Body of pancreas (tissue), 4 donors: Measurements from ENCODE around the gene IDH3G. TPM values are rescaled to one million over a fixed set of nuclear protein-coding genes. Genes with fewer than 3 reads are reported as not detected.
A peak's percentile ranks its signal among the peaks of the same experiment; 100 is the strongest.

Experiments used
- ATAC-seq: fragments of 150-250 bp; one replicate; pipeline ENCODE4 v1.9.1; 2016
- DNase-seq, 4 donors: peaks; one replicate each; pipeline ENCODE4 v3.0.0-alpha.2; 2019
- H3K27ac ChIP-seq, 4 donors: fragments of 200-600 bp; sonication (generic); 1 replicate in 3 of 4; 2 replicates in 1 of 4; pipeline versions ENCODE4 v1.5.1 to v1.6.1; 2016 to 2019; ENCODE audit warnings: mild to moderate bottlenecking in 1 of 4, mixed read lengths in 1 of 4, moderate library complexity in 1 of 4
- H3K27me3 ChIP-seq, 2 donors: fragments of 200-600 bp; sonication (generic); one replicate each; pipeline ENCODE4 v1.6.0; 2016; ENCODE audit warnings: mild to moderate bottlenecking in 1 of 2
- H3K36me3 ChIP-seq, 2 donors: fragments of 200-600 bp; sonication (generic); replicated peaks in 1 of 2; 2 replicates each; pipeline ENCODE4 v1.5.1; 2016; ENCODE audit warnings: low read depth in 2 of 2; ENCODE audit not compliant: insufficient read depth in 1 of 2
- H3K4me1 ChIP-seq: fragments of 200-600 bp; sonication (generic); one replicate; pipeline ENCODE4 v1.6.0; 2016
- H3K4me3 ChIP-seq, 2 donors: fragments of 200-600 bp; sonication (generic); 1 replicate in 1 of 2; 2 replicates in 1 of 2; pipeline ENCODE4 v1.5.1; 2016 to 2019
- H3K9me3 ChIP-seq, 3 donors: fragments of 200-600 bp; sonication (generic); 1 replicate in 2 of 3; 2 replicates in 1 of 3; pipeline ENCODE4 v1.5.1; 2016
- CTCF ChIP-seq, 7 experiments: fragments of 450-650 bp in 4 of 7; fragments of 200-600 bp in 3 of 7; sonication (generic) in 3 of 7; IDR thresholded peaks; one replicate each; pipeline ENCODE4 v1.5.1; 2016 to 2019; ENCODE audit warnings: antibody characterized with exemption in 7 of 7
- POLR2A ChIP-seq, 3 donors: fragments of 450-650 bp; IDR thresholded peaks; one replicate each; pipeline ENCODE4 v1.6.1; 2016; ENCODE audit warnings: antibody characterized with exemption in 3 of 3, mild to moderate bottlenecking in 2 of 3
- WGBS, 2 donors: methylation state at CpG; one replicate each; pipeline ENCODE4 v1.1.5; 2017; 5-methylcytosine and 5-hydroxymethylcytosine counted together
- intact Hi-C: fragments of 100-400 bp; cut with DNase I; formaldehyde crosslinking; loops from one replicate; pipeline ENCODE4 v1.15.1; 2023
- total RNA-seq, 2 donors: library from RNA; depleted of rRNA; stranded (reverse); fragments of >200 nt; gene quantifications; one replicate each; pipeline ENCODE4 v1.1.0, GENCODE V29; 2016

The IDH3G gene
- 10 to 100 TPM; 25.2 to 27.7 TPM for total RNA-seq

GRCh38 chrX:153794018-153794896, at the start of gene IDH3G, which contains the start of gene SSR4:
Gene IDH3G (minus strand): TSS chrX:153794375. CDS start chrX:153794326, 49 bp downstream.
Gene SSR4 (plus strand): TSS chrX:153794668. CDS start chrX:153794688, 20 bp downstream.
- peak; percentile 92 to 94 (median 93) for DNase-seq
- intact Hi-C loops, result no loop called here
- Histone ChIP-seq H3K36me3 (no peaks in the 10 kb centered on the region), H3K4me3 (peak within 1 kb of the TSS; percentile 45 to 46), H3K4me1 (peaks cover 47% of the 10 kb centered on the region), H3K27me3 (no peaks in the 10 kb centered on the region), H3K9me3 (no peaks in the 10 kb centered on the region), H3K27ac (peak within 1 kb of the TSS; percentile 68 to 96 (median 93))
- ATAC-seq, result peak; percentile 94
- peak; percentile 43 to 76 (median 75) for TF ChIP-seq POLR2A (IDR thresholded peaks at IDR 0.05)
- TF ChIP-seq CTCF (IDR thresholded peaks at IDR 0.05), result peak in 5 of 7 experiments; percentile 7 to 55 (median 31)
- 0 to 1% methylated on average over 2 to 30 of the region's 92 CpGs for WGBS, 2 donors

- Histone ChIP-seq H3K4me3 (no peak overlapping the region), H3K36me3 (no peaks in the 10 kb centered on the region), H3K4me1 (no peaks in the 10 kb centered on the region), H3K27me3 (no peaks in the 10 kb centered on the region), H3K9me3 (no peaks in the 10 kb centered on the region), H3K27ac (no peak overlapping the region)
- ATAC-seq, result no peak
- WGBS, 2 donors, result 85% methylated on average over 6 of the region's 6 CpGs
- intact Hi-C loops, result no loop called here
- TF ChIP-seq POLR2A (IDR thresholded peaks at IDR 0.05) (no peak), CTCF (IDR thresholded peaks at IDR 0.05) (no peak)
- DNase-seq, result no peak
These were observed 42.7 kb upstream of the IDH3G start for GRCh38 chrX:153836921-153837320.

- no peak for DNase-seq
- ATAC-seq, result no peak
- no peaks in the 10 kb centered on the region for H3K9me3 ChIP-seq
- H3K4me3 ChIP-seq, result no peak overlapping the region
- TF ChIP-seq POLR2A (IDR thresholded peaks at IDR 0.05) (no peak), CTCF (IDR thresholded peaks at IDR 0.05) (no peak)
- H3K27ac ChIP-seq, result no peak overlapping the region
- 89 to 100% methylated on average over 2 to 5 of the region's 10 CpGs for WGBS, 2 donors
- no peaks in the 10 kb centered on the region for H3K27me3 ChIP-seq
- intact Hi-C loops, result no loop called here
- H3K36me3 ChIP-seq, result no peaks in the 10 kb centered on the region
- H3K4me1 ChIP-seq, result peaks cover 12% of the 10 kb centered on the region
These were observed 38.6 kb upstream of the IDH3G start for GRCh38 chrX:153832728-153833127.

- H3K36me3 ChIP-seq, result no peaks in the 10 kb centered on the region
- H3K9me3 ChIP-seq, result no peaks in the 10 kb centered on the region
- ATAC-seq (no peak), DNase-seq (no peak)
- no peak overlapping the region for H3K4me3 ChIP-seq
- no peaks in the 10 kb centered on the region for H3K27me3 ChIP-seq
- 58 to 63% methylated on average over 9 to 13 of the region's 23 CpGs for WGBS, 2 donors
- H3K4me1 ChIP-seq, result peaks cover 12% of the 10 kb centered on the region
- no peak overlapping the region for H3K27ac ChIP-seq
- intact Hi-C loops, result no loop called here
- TF ChIP-seq CTCF (IDR thresholded peaks at IDR 0.05), result no peak
- TF ChIP-seq POLR2A (IDR thresholded peaks at IDR 0.05), result no peak
These were observed 37.4 kb upstream of the IDH3G start for GRCh38 chrX:153831429-153832150.
